Measurements from ENCODE around the gene PPP1CC. TPM values are rescaled to one million over a fixed set of nuclear protein-coding genes. Genes with fewer than 3 reads are reported as not detected.

The PPP1CC gene
- total RNA-seq, 4 donors from 2014 or later, result 110 to 224 (median 134) TPM

DNA sequence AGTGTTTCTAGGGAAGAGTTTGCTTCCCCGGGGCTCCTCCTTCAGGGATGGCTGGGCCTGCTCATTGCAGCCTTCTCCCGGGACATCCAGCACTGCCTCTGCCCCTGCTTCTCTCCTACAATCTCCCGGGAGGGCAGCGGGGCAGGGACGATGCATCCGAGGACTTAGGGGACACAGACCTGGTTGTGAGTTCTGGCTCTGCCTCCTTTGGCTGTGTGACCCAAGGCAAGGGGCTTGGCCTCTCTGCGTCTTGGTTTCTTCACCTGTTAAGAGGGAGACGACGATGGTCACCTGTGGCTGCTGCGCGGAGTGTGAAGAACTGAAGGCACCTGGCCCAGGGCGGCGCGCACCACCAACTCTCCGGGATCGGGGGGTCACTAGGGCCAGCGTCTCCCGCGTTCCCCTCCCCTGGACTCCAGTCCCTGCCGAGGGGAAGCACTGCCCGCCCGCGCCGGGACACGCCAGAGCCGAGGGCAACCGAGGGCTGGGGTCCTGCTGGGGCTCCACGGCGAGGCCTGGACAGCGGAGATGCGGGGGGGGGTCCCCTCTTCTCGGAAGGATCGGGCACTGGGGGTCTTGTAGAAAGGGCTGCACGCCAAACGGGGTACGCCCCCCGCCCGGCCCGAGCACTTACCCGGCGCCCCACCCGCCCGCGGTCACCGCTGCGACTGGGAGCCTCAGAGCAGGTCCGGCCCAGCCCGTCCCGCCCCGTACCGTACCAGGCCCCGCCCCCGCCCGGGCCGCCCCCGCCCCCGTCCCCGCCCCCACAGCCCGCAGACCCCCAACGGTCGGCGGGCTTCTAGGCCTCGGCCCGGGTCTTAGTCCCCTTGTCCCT, 54.0 kb downstream of the PPP1CC start, which contains the start of gene HVCN1:
Gene HVCN1 (minus strand): TSS at position 670 of the 835 bp plus-strand sequence. CDS start 5,870 bp downstream, outside the sequence.
- intact Hi-C loops (cut with DNase I; ENCODE audit: low total_unique reads), result no loop called here
- Histone ChIP-seq H3K4me1 (no peaks in the 10 kb centered on the region), H3K9me3 (no peaks in the 10 kb centered on the region), H3K27me3 (no peaks in the 10 kb centered on the region), H3K36me3 (no peaks in the 10 kb centered on the region), H3K27ac (peak within 1 kb of the TSS; percentile 82 to 85), H3K4me3 (peak within 1 kb of the TSS; percentile 58 to 66)
- DNase-seq, result peak; percentile 56 to 64
- TF ChIP-seq, protein P1, sequence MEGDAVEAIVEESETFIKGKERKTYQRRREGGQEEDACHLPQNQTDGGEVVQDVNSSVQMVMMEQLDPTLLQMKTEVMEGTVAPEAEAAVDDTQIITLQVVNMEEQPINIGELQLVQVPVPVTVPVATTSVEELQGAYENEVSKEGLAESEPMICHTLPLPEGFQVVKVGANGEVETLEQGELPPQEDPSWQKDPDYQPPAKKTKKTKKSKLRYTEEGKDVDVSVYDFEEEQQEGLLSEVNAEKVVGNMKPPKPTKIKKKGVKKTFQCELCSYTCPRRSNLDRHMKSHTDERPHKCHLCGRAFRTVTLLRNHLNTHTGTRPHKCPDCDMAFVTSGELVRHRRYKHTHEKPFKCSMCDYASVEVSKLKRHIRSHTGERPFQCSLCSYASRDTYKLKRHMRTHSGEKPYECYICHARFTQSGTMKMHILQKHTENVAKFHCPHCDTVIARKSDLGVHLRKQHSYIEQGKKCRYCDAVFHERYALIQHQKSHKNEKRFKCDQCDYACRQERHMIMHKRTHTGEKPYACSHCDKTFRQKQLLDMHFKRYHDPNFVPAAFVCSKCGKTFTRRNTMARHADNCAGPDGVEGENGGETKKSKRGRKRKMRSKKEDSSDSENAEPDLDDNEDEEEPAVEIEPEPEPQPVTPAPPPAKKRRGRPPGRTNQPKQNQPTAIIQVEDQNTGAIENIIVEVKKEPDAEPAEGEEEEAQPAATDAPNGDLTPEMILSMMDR (IDR thresholded peaks at IDR 0.05), result no peak
- TF ChIP-seq POLR2A (IDR thresholded peaks at IDR 0.05), result no peak

DNA sequence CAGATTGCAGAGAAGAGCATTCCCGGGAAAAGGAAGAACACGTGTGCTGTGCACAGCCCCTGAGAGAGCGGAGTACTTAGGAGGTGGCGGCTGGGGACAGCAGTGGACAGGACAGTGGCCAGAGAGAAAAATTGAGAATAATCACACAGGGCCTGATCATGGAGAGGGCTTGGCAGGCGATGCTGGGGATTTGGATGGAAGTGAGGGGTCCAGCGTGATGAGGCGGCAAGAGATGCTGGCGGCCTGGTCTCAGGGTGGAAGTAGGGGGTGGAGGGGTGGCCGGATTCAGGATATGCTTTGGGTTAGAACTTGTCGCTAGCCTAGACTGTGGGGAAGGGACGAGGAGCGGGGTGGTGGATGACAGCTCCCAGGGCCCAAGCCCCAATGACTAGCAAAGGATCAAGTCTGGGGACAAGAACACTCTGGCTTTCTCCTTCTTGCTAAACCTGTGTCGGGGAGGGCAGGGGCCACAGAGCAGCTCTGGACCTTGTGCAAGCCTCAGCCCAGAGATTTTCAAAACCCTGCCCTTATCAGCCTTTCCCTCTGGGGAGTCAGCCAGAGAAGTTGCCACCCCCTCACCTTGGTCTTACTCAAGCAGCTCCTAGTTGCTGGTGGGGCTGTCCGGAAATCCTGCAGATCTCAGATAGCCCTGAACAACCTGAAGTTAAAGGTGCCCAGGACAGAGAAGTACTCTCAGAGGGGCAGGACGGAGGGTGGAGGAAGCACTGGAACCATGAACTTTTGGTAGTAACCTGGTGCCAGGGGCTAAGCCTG, 55.1 kb downstream of the PPP1CC start:
- Histone ChIP-seq H3K36me3 (no peaks in the 10 kb centered on the region), H3K4me3 (no peak overlapping the region), H3K27me3 (no peaks in the 10 kb centered on the region), H3K27ac (no peak overlapping the region), H3K9me3 (no peaks in the 10 kb centered on the region), H3K4me1 (no peaks in the 10 kb centered on the region)
- TF ChIP-seq, protein P1 (IDR thresholded peaks at IDR 0.05), result no peak
- TF ChIP-seq POLR2A (IDR thresholded peaks at IDR 0.05), result no peak
- DNase-seq, result no peak
- intact Hi-C loops (cut with DNase I; ENCODE audit: low total_unique reads), result no loop called here

DNA sequence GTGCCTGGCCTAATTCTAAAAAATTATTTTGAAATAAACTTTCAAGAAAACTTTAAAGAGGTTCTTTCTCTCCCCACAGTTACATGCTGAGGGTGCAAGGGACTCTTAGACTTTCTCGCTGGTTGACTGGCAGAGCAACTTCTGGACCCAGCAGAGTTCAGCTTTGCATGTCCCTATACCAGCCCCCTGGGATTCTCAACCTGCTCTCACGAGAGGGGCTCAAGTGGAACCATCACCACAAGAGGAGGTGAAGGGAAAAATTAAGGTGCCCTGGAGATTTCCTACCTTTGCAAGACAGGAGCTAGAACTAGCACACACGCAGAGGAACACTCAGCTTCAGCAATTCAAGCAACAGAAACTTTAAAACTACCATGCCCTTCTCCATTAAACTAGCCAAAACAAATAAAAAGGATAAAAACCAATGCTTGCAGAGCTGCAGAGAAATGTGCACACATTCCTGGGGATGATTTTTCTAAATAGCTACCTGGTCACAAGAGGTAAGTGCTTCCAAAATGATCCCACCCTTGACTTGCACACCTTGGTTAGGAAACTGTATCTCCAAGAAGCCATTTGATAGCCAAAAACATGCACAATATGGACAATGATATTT, 56.3 kb downstream of the PPP1CC start:
- H3K4me1 ChIP-seq, result no peaks in the 10 kb centered on the region
- TF ChIP-seq POLR2A (IDR thresholded peaks at IDR 0.05), result no peak
- TF ChIP-seq, protein P1 (IDR thresholded peaks at IDR 0.05), result no peak
- no peaks in the 10 kb centered on the region for H3K9me3 ChIP-seq
- intact Hi-C loops (cut with DNase I; ENCODE audit: low total_unique reads), result no loop called here
- H3K36me3 ChIP-seq, result no peaks in the 10 kb centered on the region
- DNase-seq, result no peak
- no peak overlapping the region for H3K27ac ChIP-seq
- no peak overlapping the region for H3K4me3 ChIP-seq
- no peaks in the 10 kb centered on the region for H3K27me3 ChIP-seq

DNA sequence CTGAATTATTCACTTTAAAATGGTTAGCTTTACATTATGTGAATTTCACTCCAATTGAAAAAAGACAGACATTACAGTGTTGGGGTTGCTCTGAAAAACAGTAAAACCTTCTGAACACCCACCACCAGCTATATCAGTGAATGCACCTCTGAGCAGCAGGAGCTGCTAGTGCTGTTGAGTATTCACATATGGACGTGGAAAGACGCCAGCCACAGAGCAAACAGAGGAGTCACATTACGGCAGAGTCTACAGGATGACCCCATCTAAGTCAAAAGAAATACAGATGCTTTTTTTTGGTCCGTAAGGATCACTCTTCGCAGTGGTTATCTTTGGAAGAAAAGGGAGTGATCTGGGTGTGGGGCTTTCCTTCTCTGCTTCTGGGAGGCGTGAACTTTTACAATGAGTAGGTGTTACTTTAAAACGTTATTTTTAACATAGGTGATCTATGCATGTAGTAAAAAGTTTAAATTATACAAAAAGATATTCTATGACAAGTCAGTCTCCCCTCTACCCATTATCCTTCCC, 58.3 kb downstream of the PPP1CC start:
- no peak for TF ChIP-seq POLR2A (IDR thresholded peaks at IDR 0.05)
- TF ChIP-seq, protein P1 (IDR thresholded peaks at IDR 0.05), result no peak
- H3K36me3 ChIP-seq, result no peaks in the 10 kb centered on the region
- H3K27me3 ChIP-seq, result no peaks in the 10 kb centered on the region
- no peak overlapping the region for H3K27ac ChIP-seq
- H3K4me3 ChIP-seq, result no peak overlapping the region
- intact Hi-C loops (cut with DNase I; ENCODE audit: low total_unique reads), result no loop called here
- no peaks in the 10 kb centered on the region for H3K9me3 ChIP-seq
- no peak for DNase-seq
- no peaks in the 10 kb centered on the region for H3K4me1 ChIP-seq

All from uterus (tissue), 4 donors.